ENCODE data around the gene TLR9.
A peak's percentile ranks its signal among the peaks of the same experiment; 100 is the strongest.
"Not testable (repeated sequence)": the region's sequence is repeated elsewhere in the genome, so short reads cannot be mapped to it uniquely, and the experiment has no call there.

The TLR9 gene, protein sequence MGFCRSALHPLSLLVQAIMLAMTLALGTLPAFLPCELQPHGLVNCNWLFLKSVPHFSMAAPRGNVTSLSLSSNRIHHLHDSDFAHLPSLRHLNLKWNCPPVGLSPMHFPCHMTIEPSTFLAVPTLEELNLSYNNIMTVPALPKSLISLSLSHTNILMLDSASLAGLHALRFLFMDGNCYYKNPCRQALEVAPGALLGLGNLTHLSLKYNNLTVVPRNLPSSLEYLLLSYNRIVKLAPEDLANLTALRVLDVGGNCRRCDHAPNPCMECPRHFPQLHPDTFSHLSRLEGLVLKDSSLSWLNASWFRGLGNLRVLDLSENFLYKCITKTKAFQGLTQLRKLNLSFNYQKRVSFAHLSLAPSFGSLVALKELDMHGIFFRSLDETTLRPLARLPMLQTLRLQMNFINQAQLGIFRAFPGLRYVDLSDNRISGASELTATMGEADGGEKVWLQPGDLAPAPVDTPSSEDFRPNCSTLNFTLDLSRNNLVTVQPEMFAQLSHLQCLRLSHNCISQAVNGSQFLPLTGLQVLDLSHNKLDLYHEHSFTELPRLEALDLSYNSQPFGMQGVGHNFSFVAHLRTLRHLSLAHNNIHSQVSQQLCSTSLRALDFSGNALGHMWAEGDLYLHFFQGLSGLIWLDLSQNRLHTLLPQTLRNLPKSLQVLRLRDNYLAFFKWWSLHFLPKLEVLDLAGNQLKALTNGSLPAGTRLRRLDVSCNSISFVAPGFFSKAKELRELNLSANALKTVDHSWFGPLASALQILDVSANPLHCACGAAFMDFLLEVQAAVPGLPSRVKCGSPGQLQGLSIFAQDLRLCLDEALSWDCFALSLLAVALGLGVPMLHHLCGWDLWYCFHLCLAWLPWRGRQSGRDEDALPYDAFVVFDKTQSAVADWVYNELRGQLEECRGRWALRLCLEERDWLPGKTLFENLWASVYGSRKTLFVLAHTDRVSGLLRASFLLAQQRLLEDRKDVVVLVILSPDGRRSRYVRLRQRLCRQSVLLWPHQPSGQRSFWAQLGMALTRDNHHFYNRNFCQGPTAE

DNA sequence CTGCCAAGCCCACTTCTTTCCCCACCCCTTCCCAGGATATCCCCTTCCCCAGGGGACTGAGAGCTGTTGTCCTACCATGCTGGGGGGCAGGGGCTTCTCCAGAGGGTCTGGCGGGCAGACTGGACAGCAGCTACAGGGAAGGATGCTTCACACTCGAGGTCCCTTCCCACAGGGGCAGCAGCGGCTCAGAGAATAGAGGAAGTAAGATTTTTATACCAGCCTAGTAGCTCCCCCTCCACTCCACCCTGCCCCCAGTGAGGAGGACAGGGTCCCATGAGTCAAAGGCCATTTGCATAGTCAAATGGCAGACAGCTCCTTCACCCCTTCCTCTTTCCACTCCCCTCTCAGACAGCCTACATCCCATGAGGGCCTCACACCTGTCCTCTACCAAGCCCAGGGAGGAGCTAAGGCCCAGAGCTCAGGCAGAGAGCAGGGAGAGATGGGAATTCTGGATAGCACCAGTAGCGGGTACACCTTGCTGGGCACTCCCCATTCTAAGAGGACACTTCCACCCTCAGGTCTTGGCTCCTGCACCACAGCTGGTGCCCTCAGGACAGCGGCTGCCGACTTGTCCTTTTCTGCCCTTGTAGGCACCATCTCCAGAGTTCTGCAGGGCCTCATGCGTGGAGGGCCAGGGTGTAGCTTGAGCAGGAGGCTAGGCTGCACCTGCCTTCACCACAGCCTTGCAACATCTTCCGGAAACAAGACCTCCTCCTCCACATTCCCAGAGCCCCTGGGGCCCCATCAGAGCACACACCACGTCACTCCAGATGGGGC is at the start of gene TLR9:
Gene TLR9 (minus strand): TSS at position 194 of the 777 bp plus-strand sequence. CDS start 116 bp downstream, at position 78.
- DNase-seq (ENCODE audit: low spot score): no peak

DNA sequence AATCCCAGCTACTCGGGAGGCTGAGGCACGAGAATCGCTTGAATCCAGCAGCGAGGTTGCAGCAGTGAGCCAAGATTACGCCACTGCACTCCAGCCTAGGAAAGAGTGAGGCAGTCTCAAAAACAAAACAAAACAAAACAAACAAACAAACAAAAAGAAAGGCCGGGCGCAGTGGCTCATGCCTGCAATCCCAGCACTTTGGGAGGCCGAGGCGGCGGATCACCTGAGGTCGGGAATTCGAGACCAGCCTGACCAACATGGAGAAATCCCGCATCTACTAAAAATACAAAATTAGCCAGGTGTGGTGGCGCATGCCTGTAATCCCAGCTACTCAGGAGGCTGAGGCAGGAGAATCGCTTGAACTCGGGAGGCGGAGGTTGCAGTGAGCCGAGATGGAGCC is 49.3 kb upstream of the TLR9 start:
- DNase-seq (ENCODE audit: low spot score): not testable (repeated sequence)

DNA sequence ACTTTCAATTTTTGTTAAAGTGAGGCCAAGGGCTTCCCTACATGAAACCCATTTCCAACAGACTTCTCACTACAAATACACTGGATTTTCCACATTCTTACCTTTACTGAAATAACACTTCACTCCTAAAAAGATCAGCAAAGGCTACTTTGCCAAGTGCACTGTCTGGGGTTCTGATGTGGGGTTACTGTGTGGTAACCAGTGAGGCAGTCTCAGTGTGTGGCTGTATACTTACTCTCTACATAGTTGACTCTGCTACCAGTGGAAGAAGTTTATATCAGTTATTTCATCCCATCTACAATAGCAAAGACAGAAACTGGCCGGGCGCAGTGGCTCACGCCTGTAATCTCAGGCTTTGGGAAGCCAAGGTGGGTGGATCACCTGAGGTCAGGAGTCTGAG is 47.4 kb upstream of the TLR9 start:
- no peak for DNase-seq (ENCODE audit: low spot score)

DNA sequence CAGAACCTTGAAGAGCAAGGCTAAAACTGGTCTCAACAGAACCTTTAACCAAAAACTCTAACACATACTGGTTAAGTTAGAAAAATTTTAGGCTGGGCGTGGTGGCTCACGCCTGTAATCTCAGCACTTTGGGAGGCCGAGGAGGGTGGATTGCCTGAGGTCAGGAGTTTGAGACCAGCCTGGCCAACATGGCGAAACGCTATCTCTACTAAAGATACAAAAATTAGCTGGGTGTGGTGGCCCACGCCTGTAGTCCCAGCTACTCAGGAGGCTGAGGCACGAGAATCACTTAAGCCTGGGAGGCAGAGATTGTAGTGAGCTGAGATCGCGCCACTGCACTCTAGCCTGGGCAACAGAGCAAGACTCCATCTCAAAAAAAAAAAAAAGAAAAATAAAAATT is 46.7 kb upstream of the TLR9 start:
- not testable (repeated sequence) for DNase-seq (ENCODE audit: low spot score)

DNA sequence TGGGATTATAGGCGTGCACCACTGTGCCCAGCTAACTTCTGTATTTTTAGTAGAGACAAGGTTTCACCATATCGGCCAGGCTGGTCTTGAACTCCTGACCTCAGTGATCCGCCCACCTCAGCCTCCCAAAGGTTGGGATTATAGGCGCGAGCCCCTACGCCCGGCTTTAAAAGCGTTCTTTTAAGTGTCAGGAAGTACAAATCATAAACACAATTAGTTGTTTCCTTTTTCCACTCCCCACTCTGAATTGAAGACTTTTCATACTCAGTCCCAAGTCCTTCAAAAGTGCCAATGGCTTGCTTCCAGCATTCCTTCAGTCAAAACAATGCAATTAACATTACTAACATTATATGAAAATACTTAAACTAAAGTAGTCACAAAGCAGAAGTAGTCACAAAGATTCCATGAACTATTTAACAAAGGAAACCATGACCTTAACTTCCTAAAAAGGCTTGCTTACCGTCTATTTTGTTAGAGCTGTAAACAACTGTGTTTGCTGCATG is 44.9 kb upstream of the TLR9 start:
- DNase-seq (ENCODE audit: low spot score): no peak

DNA sequence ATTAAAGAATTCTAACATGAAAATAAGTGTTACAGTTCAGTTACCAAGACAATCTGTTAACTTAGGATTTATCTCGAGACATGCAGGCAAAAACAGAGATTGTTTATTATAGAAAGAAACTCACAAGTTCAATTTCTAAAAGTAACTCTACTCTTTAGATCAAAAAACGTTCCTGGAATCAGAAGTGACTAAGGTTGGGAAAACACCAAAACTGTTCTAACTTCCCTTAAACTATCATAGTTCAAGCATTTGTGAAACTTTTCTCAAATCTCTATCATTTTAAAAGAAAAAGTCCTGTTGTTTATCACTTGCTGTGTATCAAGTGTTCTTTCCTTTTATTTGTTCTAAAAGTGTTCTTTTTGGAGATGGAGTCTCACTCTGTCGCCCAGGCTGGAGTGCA is 44.3 kb upstream of the TLR9 start:
- no peak for DNase-seq (ENCODE audit: low spot score)

DNA sequence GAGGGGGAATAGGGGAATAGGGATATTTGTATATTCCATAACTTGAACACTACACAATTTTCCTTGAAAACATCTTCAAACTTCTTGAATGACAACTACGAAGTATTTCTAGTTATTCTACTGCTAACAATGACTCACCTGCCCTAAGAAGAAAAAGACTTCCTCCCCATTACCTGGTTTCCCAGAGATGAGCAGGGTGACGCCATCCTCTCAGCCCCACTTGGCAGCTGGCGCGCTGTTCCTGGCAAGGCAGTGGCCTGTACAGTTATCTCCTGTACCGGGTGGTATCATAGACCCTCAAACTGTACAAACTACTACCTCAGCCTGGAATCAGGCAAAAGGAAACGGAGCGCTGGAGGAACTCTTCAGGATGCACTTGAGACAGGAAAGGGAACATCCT is 42.6 kb upstream of the TLR9 start:
- no peak for DNase-seq (ENCODE audit: low spot score)

DNA sequence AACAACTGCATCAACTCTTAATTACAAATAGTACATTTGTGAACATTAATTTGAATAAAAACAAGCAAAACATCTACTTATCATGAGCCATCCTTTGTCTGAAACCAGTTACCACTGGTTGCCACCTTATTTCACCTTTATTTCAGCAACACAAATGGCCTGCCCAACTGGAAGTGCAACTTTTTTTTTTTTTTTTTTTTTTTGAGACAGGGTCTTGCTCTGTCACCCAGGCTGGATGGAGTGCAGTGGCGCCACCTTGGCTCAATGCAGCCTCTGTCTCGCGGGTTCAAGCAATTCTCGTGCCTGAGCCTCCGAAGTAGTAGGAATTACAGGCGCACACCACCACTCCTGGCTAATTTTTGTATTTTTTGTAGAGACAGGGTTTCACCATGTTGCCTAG is 39.9 kb upstream of the TLR9 start:
- DNase-seq (ENCODE audit: low spot score): no peak

DNA sequence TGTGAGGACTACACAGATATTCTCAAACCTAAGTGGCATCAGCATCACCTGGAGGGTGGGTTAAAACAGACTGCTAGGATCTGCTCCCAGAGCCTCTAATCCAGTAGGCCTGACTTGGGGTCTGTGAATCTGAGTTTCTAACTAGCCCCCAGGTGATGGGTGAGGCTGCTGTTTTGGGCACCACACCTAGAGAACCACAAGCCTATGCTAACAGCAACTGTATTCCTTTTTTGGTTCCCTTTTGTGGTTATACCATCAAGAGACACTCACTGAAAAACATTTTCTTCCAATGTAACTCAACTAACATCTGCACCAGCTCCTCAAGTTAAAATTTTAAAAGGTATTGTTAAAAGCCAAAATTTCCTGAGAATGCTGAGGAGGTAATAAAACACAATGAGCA is 37.0 kb upstream of the TLR9 start:
- no peak for DNase-seq (ENCODE audit: low spot score)

DNA sequence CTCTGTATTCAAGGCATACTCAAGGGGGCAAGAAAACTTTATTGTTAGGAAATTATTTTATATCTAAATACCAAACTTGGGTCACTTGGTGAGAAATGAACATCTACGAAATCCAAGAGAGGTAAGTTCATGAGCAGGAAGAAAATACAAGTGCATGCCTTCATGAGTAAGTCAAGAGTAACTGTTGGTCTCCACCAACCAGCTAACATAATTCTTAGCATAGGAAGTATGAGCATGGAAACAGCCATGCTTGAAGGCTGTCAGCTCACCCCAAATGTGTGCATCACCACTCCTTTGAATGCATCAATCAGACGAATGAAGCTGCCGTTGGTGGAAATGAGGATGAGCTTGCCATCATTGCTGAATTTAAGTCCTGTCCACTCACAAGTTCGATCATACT is 34.0 kb upstream of the TLR9 start:
- DNase-seq (ENCODE audit: low spot score): no peak

DNA sequence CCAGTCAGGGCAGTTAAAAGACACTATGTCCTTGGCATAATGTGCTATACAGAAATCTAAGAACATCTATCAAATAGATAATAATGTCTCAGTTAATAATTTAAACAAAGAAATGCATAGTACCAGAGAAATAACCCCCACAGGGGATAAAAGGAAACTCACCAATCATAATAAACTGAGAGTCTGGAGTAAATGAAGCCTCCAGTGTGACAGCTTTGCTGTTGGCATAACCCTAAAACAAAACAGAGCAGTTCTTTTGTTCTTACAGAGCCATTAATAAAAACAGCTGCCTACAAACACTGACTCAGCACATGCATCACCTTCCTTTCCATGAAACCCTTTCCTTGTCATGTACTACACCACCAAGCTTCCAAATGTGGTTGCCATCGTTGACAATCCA is 33.6 kb upstream of the TLR9 start:
- DNase-seq (ENCODE audit: low spot score): no peak

DNA sequence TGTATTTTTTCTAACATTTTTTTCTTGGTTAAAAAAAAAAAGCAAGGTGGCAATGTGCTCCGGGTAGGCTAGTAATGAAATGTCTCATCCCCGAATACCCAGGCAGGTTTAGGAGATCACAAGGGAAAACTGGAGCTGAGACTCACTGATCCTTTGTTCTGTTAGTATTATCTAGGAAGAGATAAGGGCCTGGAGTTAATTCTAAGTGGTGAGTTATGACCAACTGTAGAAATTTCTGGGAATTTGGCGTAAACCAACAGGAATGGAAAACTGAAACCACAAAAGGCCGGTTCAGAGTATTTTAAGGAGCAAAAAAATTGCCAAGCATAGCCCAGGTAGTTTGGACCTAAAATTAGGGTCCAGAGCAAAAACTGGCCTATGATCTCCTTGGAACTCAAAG is 32.5 kb upstream of the TLR9 start:
- DNase-seq (ENCODE audit: low spot score): no peak

DNA sequence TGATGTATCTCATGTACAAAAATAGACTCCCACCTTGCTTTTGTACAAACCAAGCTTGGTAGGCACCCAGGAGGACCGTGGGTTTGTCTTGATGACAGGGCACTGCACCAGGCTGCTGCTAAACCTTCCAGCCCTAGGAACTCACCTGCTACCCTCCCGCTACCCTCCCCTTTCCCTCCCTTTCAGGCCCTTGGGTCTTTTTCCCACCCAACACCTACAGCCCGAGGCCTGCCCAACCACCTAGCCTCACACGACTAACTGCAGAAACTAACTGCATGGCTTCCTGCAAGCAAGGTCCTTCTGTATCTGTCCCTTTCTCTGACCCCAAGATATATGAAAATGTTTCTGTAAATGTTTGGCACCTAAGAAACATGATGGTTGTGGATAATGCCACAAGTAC is 31.2 kb upstream of the TLR9 start:
- DNase-seq (ENCODE audit: low spot score): no peak

DNA sequence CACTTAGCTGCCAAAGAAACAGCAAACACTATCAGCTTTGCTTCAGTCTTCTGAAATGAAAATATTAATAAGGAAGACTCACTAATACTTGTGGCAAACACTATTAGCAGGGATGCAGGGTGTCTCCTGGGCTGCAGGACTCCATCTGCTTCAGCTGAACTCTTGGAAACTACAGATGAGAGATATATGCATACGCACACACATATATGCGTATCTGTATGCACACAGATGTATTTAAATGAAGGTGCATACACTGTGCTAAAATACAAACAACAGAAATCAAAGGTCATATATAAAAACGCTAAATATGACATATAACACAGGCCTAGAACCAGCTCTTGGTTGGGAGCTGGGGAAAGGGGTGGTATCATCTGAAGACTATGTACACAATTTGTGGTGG is 30.7 kb upstream of the TLR9 start:
- no peak for DNase-seq (ENCODE audit: low spot score)

DNA sequence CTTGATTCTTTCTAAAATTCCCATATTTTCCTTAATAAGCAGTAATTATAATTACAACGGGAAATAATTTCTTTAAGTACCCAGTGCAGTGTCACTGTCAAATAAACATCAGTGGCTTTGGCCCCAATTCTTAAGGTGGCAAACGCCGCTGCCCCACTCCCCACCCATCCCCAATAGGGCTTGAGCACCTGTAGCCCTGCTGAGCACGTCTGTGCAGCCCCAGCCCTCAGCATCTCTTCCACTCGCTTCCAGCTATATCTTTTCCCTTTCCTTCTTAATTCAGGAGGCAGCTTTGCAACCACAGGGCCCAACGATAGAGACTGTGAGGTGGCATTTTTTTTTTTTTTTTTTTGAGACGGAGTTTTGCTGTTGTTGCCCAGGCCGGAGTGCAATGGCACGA is 29.2 kb upstream of the TLR9 start:
- no peak for DNase-seq (ENCODE audit: low spot score)

DNA sequence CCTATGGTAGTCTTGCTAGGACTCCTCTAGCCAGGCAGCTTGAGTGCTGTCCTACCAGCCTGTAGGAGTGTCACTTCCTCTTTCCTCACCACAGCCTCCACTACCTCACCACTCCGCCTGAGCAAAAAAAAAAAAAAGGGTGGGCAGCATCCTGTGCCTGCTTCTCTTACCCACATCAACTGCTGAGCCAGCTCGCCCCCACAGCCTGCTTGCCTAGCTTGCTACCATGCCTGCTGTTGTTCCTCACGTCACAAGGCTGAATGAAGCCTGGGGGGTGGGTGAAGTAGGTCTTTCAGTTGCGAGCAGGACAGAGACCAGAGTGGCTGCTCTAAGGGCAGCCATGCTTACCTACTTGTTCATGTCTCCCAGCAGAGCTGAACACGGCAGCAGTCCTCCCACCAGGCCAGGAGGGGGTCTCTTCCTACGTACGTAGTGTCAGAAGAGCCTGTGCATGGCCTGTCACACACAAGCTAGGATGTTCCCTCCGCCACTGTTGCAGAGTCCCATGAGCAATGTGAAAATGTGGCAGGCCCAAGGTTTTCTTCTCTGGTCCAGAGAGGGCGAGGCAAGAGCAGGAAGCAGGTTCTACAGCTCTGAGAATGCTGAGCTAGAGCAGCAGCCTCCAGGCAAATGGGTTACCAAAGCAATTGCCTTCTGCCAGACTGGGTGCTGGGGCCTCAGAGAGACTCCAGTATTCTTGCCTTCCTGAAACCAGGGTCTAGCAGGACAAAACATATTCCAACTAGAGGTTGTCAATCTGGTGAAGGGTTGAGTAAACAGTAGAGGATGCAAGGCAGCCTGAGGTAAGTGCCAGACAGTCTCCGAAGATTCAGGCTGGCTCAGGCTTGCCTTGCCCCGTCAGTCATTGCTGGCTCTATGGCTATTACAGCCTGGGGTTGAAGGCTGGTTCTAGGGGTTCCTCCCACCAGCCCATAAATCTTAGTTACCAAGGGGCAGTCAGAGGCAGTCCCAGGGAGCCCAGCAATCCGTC is 28.2 kb upstream of the TLR9 start:
- peak; percentile 58 for DNase-seq (ENCODE audit: low spot score)

DNA sequence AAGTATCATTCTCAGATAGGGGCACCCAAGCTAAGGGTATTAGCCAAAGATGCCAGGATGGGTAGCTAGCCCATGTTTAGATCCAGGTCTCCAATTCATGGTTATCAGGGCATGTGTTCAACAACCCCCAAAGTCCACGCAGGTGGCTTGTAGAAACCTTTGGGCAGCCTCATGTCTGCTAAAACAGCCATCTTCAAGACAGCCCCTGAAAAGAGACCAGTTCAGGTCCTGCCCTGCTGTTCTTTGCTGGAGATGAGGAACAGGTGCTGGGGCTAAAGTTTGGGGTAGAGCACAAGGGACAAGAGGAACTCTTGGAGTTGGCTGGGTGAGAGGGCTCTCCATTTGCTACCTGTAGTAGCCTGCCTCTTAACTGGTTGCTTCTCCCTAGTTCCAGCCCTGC is 24.7 kb upstream of the TLR9 start:
- no peak for DNase-seq (ENCODE audit: low spot score)

DNA sequence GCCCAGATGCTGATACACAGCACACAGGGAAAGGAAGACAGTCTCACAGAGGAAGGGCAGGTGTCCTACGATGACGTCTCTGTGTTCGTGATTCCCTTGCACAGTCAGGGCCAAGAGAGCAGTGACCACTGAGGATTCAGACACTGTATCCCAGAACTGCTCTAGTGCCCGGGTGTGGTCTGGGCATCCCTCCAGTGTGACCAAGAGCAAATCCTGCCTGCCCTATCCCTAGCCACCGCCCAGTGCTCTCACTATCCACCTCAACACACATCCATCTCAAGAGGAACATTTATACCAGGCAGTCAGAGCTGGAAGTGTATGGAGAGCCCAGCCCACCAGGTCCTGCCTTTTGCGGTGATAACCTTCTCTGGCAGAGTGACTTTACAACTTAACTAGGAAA is 24.2 kb upstream of the TLR9 start:
- no peak for DNase-seq (ENCODE audit: low spot score)

DNA sequence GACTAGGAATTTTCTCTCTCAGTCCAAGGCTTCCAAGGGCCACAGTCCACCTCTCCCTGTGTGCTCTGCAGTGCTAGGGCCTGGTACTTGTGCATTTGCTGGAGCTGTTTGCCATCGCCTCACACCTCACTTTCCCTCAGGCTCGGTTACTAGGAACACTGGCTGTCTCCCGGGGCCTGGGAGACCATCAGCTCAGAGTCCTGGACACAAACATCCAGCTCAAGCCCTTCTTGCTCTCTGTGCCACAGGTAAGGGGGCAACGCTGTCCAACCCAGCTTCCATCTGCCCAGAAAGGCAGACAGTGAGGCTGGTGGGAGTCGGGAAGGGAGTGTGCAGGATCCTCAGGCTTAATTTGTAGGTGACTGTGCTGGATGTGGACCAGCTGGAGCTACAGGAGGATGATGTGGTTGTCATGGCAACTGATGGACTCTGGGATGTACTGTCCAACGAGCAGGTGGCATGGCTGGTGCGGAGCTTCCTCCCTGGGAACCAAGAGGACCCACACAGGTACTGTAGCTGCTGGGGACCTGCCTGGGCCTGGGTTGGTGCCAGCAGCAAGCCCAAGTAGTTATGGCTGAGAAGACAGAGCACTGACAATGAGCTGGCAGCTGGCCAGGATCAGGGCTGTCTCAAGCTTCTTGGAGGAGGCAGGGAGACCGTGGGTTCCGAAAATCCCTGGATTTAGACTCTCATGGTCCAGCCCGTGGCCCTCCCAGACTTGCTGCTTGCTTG is 23.5 kb upstream of the TLR9 start:
- DNase-seq (ENCODE audit: low spot score): no peak

DNA sequence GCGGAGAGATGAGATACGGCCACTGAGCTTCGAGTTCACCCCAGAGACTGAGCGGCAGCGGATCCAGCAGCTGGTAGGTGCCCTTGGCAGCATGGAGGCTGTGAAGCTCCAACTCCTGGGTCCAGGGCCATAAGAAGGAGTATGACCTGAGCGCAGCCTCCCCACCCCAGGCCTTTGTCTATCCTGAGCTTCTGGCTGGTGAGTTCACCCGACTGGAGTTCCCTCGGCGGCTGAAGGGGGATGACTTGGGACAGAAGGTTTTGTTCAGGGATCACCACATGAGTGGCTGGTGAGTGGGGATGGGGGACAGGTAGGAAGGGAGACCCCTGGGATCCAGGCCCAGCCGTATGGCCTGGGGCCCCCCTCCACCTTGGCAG is 22.7 kb upstream of the TLR9 start:
- DNase-seq (ENCODE audit: low spot score): no peak

Measured in globus pallidus (tissue), 1 donor.